Stomach (tissue), 19 donors: Measurements from ENCODE around the gene RAD50. TPM values are rescaled to one million over a fixed set of nuclear protein-coding genes. Genes with fewer than 3 reads are reported as not detected.
A peak's percentile ranks its signal among the peaks of the same experiment; 100 is the strongest.
"Not testable (repeated sequence)": the region's sequence is repeated elsewhere in the genome, so short reads cannot be mapped to it uniquely, and the experiment has no call there.

Source experiments
- DNase-seq, 2 donors: peaks; one replicate each; pipeline versions ENCODE4 v3.0.0 to v3.0.0-alpha.2; 2013 to 2019
- H3K27ac ChIP-seq, 5 donors: fragments of 200-600 bp in 4 of 5; sonication (generic) in 4 of 5; one replicate each; pipeline ENCODE4 v1.5.1; 2013 to 2019; ENCODE audit warnings: mild to moderate bottlenecking in 1 of 5, moderate library complexity in 1 of 5
- H3K27me3 ChIP-seq, 3 donors: fragments of 200-600 bp; sonication (generic); one replicate each; pipeline ENCODE4 v1.5.1; 2017 to 2019; ENCODE audit warnings: mixed run types in 1 of 3
- H3K36me3 ChIP-seq, 4 donors: fragments of 200-600 bp; sonication (generic); 1 replicate in 3 of 4; 2 replicates in 1 of 4; pipeline ENCODE4 v1.5.1; 2016 to 2019
- H3K4me1 ChIP-seq, 4 donors: fragments of 200-600 bp; sonication (generic); one replicate each; pipeline ENCODE4 v1.5.1; 2016 to 2019
- H3K4me3 ChIP-seq, 4 donors: fragments of 200-600 bp; sonication (generic) in 3 of 4; one replicate each; pipeline ENCODE4 v1.5.1; 2016 to 2019; ENCODE audit warnings: mild to moderate bottlenecking in 1 of 4
- H3K9me3 ChIP-seq, 4 donors: fragments of 200-600 bp; sonication (generic); one replicate each; pipeline ENCODE4 v1.5.1; 2016 to 2019
- CTCF ChIP-seq, 7 experiments: fragments of 450-650 bp in 4 of 7; fragments of 200-600 bp in 3 of 7; sonication (generic) in 3 of 7; IDR thresholded peaks; one replicate each; pipeline ENCODE4 v1.5.1; 2016 to 2019; ENCODE audit warnings: antibody characterized with exemption in 7 of 7, control low read depth in 2 of 7, mild to moderate bottlenecking in 1 of 7
- EP300 ChIP-seq: sonication (generic); formaldehyde crosslinking; IDR thresholded peaks from one replicate; pipeline ENCODE4 v1.6.1; 2017; ENCODE audit warnings: antibody characterized with exemption
- POLR2A ChIP-seq, 4 donors: fragments of 450-650 bp; IDR thresholded peaks; one replicate each; pipeline ENCODE4 v1.6.1; 2016; ENCODE audit warnings: antibody characterized with exemption in 4 of 4, control low read depth in 2 of 4, mild to moderate bottlenecking in 1 of 4, moderate library complexity in 1 of 4
- POLR2AphosphoS5 ChIP-seq, 3 donors: sonication (generic); formaldehyde crosslinking; IDR thresholded peaks; one replicate each; pipeline ENCODE4 v1.6.1; 2016; ENCODE audit warnings: antibody characterized with exemption in 3 of 3
- WGBS, 5 donors: extraction: QIAGEN DNeasy Blood & Tissue Kit in 3 of 5; methylation state at CpG; one replicate each; pipeline versions ENCODE4 v1.1.5 to v1.1.7; 2013 to 2018; 5-methylcytosine and 5-hydroxymethylcytosine counted together
- intact Hi-C: fragments of 100-400 bp; cut with DNase I; formaldehyde crosslinking; loops from one replicate; pipeline ENCODE4 v1.15.1; 2023; ENCODE audit warnings: low total_unique reads
- long read RNA-seq, 10 donors: transcript quantifications; one replicate each; lab custom pipeline, GENCODE V29; 2026
- polyA plus RNA-seq, 3 donors: library from polyadenylated mRNA; stranded (reverse); fragments of 200-250 nt; gene quantifications; one replicate each; pipeline ENCODE4 v1.2.3, GENCODE V29; 2013
- total RNA-seq, 5 donors: library from RNA; depleted of rRNA; stranded (reverse); fragments of >200 nt; gene quantifications; one replicate each; pipeline versions ENCODE4 v1.1.0 to v1.2.3, GENCODE V29; 2014 to 2016
- donor health status: healthy with polysubstance abuse.
- donor health status: Bipolar disorder and iron deficiency.
- donor health status: healthy.

The RAD50 gene
- total RNA-seq (10 to 100 TPM; 30.9 to 93.2 (median 46.0) TPM), polyA plus RNA-seq (10 to 100 TPM in 1 of 3 donors, 1 to 10 TPM in 2; 5.2 to 12.2 (median 6.6) TPM)
- long read RNA-seq, donor 1, partial matches to known transcripts: 8 of 8 reads
- long read RNA-seq, donor 1, other reads (novel, unspliced or antisense): 0 of 8 reads
- long read RNA-seq, donor 2, partial matches to known transcripts: 15 of 15 reads
- long read RNA-seq, donor 2, other reads (novel, unspliced or antisense): 0 of 15 reads
- long read RNA-seq, donor 3: 0 reads
- long read RNA-seq, donor 4: 0 reads
- long read RNA-seq, donor 5: 0 reads
- long read RNA-seq, donor 6, full-length matches to known transcripts: 1 of 49 reads
- long read RNA-seq, donor 6, partial matches to known transcripts: 48 of 49 reads
- long read RNA-seq, donor 6, other reads (novel, unspliced or antisense): 0 of 49 reads
- long read RNA-seq, donor 7: 0 reads
- long read RNA-seq, donor 8: 0 reads
- long read RNA-seq, donor 9: 0 reads
- long read RNA-seq, donor 10: 0 reads

GRCh38 chr5:132556763-132557477, at the start of gene RAD50:
Gene RAD50 (plus strand): TSS chr5:132556977. CDS start chr5:132557325, 348 bp downstream.
- H3K4me1 ChIP-seq: peaks cover 8 to 32% (median 24%) of the 10 kb centered on the region in 4 donors
- H3K27me3 ChIP-seq: no peaks in the 10 kb centered on the region
- peak; percentile 95 to 98 for DNase-seq
- no peaks in the 10 kb centered on the region for H3K9me3 ChIP-seq
- H3K36me3 ChIP-seq: peaks cover 6 to 24% (median 23%) of the 10 kb centered on the region in 4 donors
- intact Hi-C loops: no loop called here
- TF ChIP-seq EP300 (no peak), POLR2A (IDR thresholded peaks at IDR 0.05) (peak in 1 of 4 donors; percentile 60), POLR2AphosphoS5 (IDR thresholded peaks at IDR 0.05) (peak; percentile 93 to 99 (median 96)), CTCF (IDR thresholded peaks at IDR 0.05) (peak in 1 of 7 experiments; percentile 22)
- H3K4me3 ChIP-seq: peak within 1 kb of the TSS; percentile 61 to 80 (median 67)
- 0 to 1% (median 0%) methylated on average over 42 to 53 of the region's 53 CpGs for WGBS, 5 donors
- peak within 1 kb of the TSS; percentile 82 to 91 (median 90) for H3K27ac ChIP-seq

GRCh38 chr5:132510076-132510475, 46.7 kb upstream of the RAD50 start:
- no peak overlapping the region for H3K4me3 ChIP-seq
- intact Hi-C loops: no loop called here
- H3K36me3 ChIP-seq: no peaks in the 10 kb centered on the region
- H3K27ac ChIP-seq: no peak overlapping the region
- no peaks in the 10 kb centered on the region for H3K9me3 ChIP-seq
- no peak for DNase-seq
- peaks cover 13 to 17% (median 16%) of the 10 kb centered on the region in 4 donors for H3K4me1 ChIP-seq
- TF ChIP-seq POLR2AphosphoS5 (IDR thresholded peaks at IDR 0.05): no peak
- TF ChIP-seq CTCF (IDR thresholded peaks at IDR 0.05): no peak
- TF ChIP-seq POLR2A (IDR thresholded peaks at IDR 0.05): no peak
- TF ChIP-seq EP300: no peak
- H3K27me3 ChIP-seq: no peaks in the 10 kb centered on the region

GRCh38 chr5:132513618-132514336, 43.0 kb upstream of the RAD50 start:
- intact Hi-C loops, H3K27me3 ChIP-seq, H3K4me1 ChIP-seq, DNase-seq, H3K9me3 ChIP-seq, H3K36me3 ChIP-seq, H3K4me3 ChIP-seq, H3K27ac ChIP-seq: not testable (repeated sequence)
- 87 to 95% (median 91%) methylated on average over 8 to 22 of the region's 25 CpGs for WGBS, 5 donors

GRCh38 chr5:132522067-132522466, 34.7 kb upstream of the RAD50 start:
- intact Hi-C loops, H3K9me3 ChIP-seq, DNase-seq, H3K27me3 ChIP-seq, H3K4me1 ChIP-seq, H3K4me3 ChIP-seq, H3K36me3 ChIP-seq, H3K27ac ChIP-seq: not testable (repeated sequence)
- WGBS, 5 donors: 83 to 100% (median 94%) methylated on average over 1 of the region's 1 CpG

GRCh38 chr5:132524877-132525276, 31.9 kb upstream of the RAD50 start:
- intact Hi-C loops, H3K4me1 ChIP-seq, H3K4me3 ChIP-seq, H3K27ac ChIP-seq, H3K36me3 ChIP-seq, DNase-seq, H3K27me3 ChIP-seq, H3K9me3 ChIP-seq: not testable (repeated sequence)
- 84 to 95% (median 89%) methylated on average over 5 of the region's 5 CpGs for WGBS, 5 donors
